ENCODE measurements around the gene SDK2.

- peak; percentile 28 for TF ChIP-seq GATA2 (IDR thresholded peaks at IDR 0.05; ENCODE audit: low read depth, low read length)
- no peak; the same call in 1 of the 2 replicates for TF ChIP-seq GATA3 (IDR thresholded peaks at IDR 0.05; ENCODE audit: low read depth, low read length)
Observed at GRCh38 chr17:73658821-73659515, 14.7 kb upstream of the SDK2 start.

Measured in SH-SY5Y (cell line).